GM18508 (cell line): ENCODE data around the gene BCAN.

Experiments
- ATAC-seq: cut with Tn5 transposase; IDR thresholded peaks from one replicate; pipeline ENCODE4 v1.9.1; 2021; ENCODE audit warnings: moderate number of reproducible peaks; ENCODE audit not compliant: insufficient read depth, unreplicated experiment

The BCAN gene

DNA sequence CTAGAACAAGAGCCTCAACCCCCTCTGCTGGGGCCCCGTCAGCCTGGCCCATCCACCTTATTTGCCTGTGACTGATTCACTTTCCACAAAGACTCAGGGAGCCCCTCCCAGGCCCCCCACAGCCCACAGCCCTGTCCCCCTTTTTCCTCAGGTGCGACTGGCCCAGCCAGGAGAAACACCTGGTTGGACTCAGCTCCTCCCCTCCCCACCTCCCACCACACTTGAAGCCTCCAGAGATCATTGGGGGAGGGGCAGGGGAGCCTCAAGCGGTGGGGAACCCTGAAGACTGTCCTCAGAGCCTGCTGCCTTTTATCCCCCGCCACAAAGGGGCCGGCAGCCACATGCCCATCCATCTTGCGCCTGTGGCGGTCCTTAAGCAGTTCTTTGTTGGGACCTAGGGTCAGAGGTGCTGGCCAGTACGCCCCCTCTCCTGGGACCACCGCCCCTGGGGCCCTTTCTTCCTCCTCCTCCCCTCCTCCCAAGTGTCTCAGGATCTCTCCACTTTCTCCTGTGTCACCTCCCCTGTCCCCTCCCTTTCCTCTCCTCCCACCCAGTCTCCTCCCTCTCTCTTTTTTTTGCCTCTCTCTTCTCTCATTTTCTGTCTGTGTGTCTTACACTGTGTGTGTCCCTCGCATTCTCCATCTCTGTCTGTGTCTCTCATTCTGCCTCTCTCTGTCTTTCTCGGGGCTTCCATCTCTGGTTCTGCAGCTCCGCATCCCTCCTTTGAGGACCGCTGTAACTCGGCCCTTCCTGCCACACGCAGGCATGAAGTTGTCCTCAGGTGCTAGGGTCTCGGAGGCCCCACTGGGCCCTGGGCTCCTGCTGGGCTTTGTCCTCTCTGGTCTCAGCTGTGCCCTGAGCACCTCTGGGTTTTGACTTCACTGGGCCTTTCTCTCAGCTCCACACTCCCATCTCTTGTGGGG is 51.3 kb downstream of the BCAN start:
- no peak for ATAC-seq

DNA sequence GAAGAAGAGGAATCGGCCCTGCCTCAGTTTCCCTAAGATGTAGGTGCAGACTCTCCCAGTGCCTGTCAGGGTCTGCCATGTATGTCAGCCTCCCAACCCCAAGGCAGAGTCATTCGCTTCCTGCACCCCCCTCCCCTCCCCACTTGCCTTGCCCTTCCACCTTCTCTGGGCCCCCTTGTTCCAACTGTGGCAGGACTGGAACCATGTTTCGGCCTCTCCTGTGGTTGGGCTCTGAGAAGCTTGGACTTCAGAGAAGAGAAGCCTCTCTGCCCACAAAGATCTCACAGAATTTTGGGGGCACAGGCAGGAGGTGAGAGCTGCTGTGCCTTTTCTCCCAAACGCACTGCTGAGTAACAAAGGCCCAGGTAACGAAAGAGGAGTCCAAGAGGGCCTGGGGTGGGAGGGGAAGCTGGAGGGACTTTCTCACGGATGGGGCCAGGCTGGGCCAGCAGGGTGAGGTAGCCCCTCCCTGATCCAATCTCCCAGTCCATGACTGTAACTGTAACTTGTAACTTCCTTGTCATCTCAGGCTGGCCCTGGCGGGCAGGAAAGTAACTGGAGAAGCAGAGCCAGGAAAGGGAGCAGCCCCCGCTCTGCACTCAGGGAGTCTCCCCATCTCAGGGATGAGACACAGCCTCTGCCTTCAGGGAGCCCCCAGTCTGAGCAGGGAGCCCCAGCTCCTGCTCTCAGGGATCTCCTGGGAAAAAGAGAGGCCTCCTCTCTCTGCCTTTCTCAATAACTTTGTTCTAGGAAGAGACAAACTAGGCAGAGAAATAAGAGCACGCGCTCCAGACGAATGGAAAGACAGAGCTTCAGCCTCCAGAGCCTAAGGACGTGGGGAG is 52.2 kb downstream of the BCAN start:
- ATAC-seq: no peak

DNA sequence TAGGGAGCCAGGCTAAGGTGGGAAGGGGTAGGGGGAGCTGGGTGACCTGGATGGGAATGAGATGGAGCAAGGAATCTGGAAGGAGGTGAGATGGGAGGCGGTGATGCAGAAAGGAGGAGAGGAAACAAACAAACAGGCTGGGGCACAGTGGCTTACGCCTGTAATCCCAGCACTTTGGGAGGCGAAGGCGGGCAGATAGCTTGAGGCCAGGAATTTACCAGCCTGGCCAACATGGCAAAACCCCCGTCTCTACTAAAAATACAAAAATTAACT is 52.7 kb downstream of the BCAN start:
- ATAC-seq: no peak

DNA sequence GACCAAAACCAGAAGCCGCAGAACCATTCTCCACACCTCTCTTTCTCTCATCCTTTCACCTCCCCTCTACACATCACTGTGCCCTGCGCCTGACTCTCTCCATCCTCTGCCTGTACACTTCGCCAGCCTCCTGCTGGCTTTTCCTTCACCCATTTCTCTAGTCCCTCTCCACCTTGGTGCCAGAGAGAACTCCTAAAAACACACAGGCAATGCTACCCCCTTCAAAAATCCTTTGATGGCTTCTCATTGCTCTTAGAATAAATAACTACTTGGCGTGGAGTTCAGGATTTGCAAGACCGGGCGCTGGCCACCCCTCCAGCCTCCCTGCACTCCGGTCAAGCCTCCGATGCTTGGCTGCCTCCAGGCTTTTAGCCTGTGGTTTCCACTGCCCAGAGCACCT is 54.8 kb downstream of the BCAN start:
- no peak for ATAC-seq

DNA sequence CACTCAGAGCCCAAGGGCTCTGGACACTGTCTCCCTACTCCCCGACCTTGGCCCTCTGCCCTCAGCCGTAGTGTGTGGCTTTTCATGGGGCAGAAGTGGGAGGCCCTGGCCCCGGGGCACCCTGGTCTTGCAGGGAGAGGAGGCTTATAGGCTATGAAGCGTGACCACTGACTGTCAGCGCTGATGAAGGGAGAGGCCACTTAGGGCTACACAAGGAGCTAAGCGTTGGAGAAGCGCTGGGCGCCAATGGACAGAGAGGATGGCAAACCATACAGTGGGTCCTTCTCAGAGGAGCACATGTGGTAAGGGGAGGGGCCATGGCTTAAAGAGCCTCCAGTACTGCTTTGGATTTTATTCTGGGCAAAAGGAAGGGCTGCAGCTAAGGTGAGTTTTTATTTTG is 55.6 kb downstream of the BCAN start:
- no peak for ATAC-seq

DNA sequence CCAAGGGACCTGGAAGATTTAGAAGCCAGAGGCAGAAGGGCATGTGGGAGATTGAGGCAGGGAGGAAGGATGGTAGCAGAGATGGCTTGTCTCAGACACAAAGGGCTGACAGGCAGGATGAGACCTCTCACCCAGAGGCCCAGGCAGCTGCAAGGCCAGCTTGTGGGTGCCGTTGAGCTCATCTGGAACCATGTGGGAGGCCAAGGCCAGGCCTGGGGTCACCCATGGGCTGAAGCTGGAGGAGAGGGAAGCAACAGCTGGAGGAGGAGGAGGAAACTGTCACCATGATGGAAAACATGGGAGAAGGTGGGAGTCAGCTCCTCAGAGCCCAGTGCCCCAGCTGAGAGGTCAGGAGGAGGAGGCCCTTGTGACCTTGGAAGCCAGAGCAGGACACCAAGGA is 57.1 kb downstream of the BCAN start:
- no peak for ATAC-seq

DNA sequence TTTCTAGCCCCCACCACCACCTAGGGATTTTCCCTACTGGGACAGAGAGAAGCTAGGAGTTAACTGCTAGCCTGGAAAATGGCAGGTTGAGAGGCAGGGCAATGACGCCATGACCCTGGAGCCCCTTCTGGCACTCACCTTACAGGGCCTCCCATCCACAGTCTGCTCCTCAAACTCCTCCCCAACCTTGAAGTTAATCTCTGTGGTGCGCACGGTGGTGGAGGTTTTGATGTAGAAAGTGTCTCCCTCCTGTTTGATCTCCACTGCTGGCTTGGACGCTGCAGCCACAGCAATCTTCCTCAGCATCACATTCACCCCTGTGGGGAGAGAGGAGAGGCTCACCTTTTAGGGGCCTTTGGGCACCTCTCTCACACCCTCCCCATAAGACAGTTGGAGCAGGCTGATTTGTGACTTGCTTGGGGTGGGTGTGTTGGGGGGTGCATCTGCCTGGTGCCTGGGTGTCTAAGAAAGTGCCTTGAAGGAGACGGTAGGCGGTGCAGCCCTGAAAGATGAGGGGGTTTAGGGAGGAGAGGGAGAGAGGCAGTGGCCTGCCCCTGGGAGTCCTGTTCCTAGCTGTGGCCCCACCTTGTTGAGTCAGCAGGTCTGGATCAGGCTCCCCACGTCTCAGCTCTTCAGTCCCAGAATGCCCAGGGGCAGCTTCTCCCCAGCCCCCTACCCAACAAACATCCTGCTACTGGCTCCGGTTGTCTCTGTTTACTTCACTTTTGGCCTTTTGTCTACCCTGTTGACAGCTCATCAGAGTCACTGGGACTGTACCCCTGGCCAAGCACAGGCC is 59.0 kb downstream of the BCAN start:
- ATAC-seq: no peak

DNA sequence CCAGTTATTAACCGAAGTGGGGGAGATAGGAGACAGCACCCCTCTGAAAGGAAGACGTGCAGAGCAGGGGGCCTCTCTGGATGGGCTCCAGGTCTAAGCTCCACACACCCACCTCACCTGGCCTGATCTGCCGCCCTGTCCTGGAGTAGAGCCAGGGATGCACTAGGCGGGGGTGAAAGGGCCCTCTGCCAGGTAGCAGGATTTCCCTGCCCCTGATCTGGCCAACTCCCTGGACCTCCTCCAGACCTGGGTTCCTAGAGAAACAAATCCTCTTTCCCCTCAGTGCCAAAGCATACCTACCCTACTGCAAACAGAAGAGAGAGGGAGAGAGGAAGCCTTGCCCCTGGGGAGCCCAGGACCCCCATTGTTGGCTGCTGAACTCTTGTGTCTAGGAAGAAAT is 61.4 kb downstream of the BCAN start:
- no peak for ATAC-seq

DNA sequence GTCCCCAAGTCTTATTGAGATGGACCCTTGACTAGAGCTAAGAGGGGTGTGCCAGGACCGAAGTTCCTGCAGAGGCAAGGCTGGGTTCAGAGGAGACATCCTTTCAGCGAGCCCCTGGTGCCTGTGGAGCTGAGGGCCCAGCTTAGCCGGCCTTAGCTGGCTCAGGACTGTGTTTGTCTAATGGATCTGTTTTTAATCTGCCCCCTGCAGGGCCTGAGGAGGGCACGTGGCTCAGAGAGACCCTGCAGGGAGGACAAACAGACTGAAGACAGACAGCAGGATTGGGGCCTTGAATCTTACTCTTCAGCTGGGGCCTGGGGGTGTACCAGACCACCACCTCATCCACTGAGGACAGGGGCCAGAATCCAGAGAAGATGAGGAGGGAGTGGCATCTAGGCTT is 61.8 kb downstream of the BCAN start:
- ATAC-seq: no peak

DNA sequence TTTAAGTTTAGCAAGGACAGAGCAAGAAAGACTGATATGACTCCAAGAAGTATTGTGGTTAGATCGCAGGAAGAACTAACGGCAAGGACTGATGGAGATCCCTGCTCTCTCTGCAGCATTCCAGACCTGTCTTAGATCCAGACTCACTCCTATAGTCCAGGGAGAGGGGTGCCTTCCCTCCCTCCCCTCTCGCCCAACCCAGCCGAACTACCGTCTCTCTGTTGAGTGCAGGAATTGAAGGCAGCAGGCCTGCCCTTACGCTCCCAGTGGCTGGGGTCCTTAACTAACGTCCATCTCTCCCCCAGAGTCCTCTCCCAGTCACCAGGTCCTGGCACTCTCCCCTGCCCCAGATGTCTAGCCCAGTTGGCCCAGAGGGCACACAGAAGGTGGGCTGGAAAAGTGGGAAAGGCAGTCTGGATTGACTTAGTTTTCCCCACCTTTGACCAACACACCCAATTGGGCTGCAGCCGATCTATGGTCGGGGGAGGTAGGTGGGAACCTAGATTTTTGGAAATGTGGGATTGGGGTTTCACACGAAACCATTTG is 62.3 kb downstream of the BCAN start:
- ATAC-seq: no peak

DNA sequence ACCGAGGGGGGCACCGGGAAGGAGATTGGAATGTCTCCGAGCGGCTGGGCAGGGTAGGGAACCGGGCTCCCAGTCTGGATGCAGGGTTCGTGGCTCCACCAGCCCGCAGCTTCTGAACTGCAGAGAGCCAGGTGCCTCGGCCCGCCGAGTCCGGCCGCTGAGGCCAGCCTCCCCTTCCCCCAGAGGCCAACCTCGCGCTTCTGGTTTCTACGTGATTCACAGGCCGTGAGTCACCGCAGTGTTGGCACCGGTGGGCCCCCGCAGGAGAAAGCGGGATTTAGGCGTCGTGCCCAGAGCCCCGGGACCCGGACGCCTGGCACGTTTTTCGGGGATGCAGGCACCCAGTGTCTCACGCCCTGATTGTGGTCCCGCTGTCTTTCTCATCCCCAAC is 63.0 kb downstream of the BCAN start:
- ATAC-seq: no peak

DNA sequence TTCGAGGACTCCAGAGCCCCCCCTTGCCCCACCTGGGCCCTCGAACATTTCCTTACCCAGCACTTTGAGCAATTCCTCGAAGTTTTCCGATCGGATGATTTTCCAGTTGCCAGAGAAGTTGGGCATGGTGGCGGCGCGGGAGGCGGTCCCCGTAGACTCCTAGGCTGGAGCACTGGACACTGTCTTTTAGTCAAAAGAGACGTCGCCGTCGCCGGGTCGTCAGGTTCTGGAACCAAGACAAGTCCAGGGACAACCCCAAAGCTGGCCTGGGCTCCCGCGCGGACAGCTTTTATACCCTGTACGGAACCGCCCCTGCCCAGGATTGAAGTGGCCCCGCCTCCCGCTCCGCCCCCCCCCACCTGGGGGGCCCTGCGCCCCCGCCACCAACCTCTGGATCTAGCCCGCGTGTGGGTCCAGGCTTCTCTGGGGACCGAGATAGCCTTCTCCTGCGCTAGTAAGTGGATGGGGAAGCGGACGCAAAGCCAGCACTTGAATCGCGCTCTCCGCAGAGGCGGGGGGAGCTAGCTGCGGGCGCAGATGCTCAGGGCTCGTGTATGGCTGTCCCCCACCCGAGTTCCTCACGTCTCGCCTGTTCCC is 63.5 kb downstream of the BCAN start, which contains the start of gene CRABP2:
CRABP2 (minus strand) TSS at position 263 of the 597 bp plus-strand sequence; CDS start at position 126, 137 bp downstream.
- ATAC-seq: no peak

DNA sequence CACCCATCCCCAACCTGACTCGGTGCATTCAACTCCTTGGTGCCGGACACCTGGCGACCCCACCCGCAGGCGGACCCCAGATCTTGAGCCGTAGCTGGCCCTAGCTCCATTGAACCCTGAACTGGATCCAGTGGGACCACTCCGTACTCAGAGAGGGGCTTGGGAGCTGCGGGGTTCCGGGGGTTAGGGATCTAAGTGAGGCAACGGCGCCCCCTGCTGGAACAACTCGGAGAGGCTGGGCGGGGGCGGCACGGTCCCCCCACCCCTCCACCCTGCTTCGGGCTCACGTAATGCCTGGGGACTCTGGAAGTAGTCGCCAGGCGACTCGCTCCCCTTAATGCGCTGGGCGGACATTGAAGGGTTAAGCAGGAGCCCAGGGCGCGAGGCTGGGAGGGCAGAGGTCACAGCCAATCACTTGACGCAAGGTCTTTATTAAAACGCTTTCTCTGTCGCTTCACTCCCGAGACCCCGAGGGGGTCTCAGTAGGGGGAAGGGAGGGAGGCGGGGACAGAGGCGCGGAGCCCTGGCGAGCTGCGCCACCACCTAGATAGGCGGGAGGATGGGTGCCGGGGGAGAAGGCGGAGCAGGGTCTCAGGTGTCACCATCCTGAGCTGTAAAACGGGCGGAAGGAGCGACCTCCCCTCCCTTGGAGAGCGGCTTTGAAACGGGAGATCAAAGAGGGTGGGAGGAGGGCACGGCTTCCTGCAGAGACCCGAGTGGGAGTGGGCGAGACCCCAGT is 64.2 kb downstream of the BCAN start:
- ATAC-seq: no peak

DNA sequence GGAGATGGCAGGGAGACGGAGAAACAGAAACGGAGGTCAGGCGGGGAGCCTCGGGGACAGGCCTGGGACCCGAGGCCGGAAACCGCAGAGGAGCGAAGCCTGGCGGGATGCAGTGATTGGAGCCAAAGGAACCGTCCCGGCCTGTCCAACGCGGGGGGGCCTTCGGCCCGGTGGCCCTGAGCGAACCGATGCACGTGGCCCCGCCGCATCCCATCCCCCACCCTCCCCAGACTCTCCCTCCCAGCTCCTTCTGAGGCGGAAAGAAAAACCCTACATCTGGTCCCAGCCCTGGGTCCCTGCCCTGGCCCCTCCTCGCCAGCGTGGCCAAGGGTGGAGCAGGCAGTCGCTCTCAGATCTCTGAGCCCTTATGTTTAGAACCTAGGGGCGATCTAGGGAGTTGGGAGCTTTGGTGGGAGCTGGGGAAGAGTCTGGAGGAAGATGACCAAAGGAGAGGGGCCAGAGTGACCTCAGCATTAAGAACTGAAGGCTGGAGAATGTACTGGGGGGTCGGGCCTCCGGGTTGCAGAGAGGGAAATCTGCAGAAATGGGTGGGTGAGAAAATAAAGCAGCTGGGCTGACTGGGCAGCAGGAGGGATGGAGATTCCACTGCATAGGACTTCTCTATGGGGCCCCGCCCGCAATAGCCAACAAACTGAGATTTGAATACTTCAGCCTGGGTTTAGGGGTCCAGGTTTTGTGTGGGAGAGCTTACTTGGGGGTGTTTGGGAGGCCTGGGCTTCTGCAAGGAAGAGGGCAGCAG is 64.9 kb downstream of the BCAN start:
- no peak for ATAC-seq

DNA sequence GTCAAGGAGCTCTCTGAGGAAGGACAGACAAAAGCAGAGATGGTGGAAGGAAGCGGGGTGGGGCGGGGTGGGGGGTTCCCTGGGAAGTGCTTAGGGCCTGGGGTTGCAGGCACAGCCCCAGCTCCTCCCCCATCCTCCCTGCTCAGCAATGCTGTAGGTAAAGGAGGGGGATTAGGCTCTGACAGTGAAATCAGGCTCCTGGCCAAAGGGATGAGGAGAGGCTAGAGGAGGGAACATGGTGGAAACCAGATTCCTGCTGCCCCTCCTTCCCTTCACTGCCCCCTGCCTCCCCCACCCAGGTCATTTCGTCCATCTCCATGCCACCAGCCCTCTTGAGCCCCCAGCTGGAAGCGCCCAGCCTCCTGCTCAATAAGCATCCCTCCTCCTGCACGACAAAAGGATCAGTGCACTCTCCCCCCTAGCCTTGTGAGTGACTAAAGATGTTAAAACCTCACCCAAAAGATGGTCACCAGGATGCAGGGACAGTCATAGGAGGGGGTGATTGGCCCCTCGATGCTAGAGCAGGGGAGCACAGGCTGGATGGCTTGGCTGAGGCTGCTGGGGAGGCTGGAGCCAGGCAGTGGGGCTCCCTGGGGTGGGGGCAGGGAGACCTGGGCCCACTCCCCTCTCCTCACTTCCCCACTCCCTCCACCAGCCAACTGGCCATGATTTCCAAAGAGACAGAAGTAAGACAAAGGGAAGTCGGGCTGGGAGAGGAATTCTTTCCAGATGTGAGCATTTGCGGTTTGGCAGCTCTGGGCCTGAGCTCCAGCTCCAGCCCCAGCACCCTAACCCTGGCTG is 65.7 kb downstream of the BCAN start:
- no peak for ATAC-seq

DNA sequence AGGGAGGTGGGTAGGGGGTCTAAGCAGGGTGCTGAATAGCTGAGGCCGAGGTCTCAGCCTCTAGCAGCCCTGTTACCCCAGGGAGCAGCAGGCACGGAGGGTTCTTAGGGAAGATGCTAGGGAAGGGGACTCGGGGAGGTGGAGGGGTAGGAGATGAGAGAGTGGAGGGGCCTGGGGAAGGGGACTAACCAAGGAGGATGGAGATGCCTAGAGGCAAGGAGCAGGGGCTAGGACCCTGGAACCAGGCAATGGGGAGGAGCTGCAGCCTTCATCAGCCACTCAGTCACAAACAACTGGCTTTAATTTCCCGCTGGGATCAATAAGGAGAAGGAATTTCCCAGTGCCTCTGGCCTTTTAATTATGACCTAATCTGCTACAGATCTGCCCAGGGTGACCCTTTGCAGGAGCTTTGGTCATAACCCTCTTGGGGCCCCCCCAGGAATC is 66.3 kb downstream of the BCAN start:
- no peak for ATAC-seq

DNA sequence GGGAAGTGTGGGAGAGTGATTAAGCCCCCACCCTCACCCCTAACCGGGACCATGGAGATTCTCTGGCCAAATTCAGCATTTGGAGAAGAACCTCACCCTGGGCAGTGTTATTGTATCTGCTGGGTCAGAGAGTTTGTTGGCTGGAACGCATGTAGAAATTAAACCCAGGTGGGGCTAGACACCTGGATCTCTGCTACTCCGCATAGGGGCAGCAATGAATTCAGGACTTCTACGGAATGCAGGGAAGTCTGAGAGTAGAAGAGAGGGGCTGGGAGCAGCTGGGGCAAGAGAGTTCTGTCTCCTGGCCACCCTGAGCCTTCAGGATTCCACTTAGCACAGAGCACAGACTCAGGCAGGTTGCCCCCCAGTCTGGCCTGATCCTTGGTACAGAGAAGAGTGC is 67.1 kb downstream of the BCAN start:
- no peak for ATAC-seq
